Mucosa of stomach (tissue), 1 donor: ENCODE measurements around the gene ZNF335.
"Not testable (repeated sequence)": the region's sequence is repeated elsewhere in the genome, so short reads cannot be mapped to it uniquely, and the experiment has no call there.

Source experiments
- H3K27me3 ChIP-seq: one replicate; pipeline ENCODE4 v1.7.0; 2013; ENCODE audit warnings: mild to moderate bottlenecking, low read length; ENCODE audit not compliant: control insufficient read depth, insufficient read depth
- H3K36me3 ChIP-seq: one replicate; pipeline ENCODE4 v1.7.0; 2013; ENCODE audit warnings: low read length; ENCODE audit not compliant: control insufficient read depth, insufficient read depth
- H3K4me1 ChIP-seq: one replicate; pipeline ENCODE4 v1.7.0; 2013; ENCODE audit warnings: mild to moderate bottlenecking, low read length; ENCODE audit not compliant: control insufficient read depth, insufficient read depth
- H3K4me3 ChIP-seq: one replicate; pipeline ENCODE4 v1.7.0; 2013; ENCODE audit warnings: low read length
- H3K9ac ChIP-seq: one replicate; pipeline ENCODE4 v1.7.0; 2013; ENCODE audit warnings: mild to moderate bottlenecking, low read length, moderate library complexity
- H3K9me3 ChIP-seq: one replicate; pipeline ENCODE4 v1.7.0; 2013; ENCODE audit warnings: mild to moderate bottlenecking, low read length, moderate library complexity; ENCODE audit not compliant: control insufficient read depth
- donor health status: Pancreatic carcinoma.

The ZNF335 gene

DNA sequence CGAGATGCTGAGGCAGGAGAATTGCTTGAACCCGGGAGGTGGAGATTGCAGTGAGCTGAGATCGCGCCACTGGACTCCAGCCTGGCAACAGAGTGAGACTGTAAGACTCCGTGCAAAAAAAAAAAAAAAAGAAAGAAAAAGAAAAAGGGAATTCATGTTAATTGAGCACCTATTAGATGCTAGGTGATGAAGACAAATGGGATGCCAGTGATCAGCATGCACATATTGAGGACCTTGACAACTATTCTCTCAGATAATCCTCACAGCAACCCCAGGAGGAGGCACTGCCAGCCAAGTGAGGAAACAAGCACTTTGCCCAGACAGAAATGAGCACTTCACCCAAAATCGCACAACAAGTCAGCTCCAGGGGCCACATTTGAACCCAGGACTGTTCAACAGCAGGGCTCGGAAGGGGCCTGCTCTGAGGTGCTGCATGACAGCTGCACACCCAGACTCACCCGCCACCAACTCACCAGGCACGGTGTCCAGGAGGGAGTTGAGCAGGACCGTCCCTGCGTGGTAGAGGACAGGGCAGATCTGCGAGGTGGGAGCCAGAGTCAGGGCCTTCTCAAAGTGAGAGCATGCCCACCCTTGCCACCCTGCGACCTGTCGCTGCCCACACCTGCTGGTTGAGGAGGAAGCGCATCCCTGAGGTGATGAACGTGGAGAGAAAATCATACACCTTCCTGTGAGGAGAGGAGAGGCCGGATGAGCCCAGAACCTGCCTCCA is 64.6 kb downstream of the ZNF335 start:
- peaks cover 12% of the 10 kb centered on the region for H3K4me1 ChIP-seq
- no peaks in the 10 kb centered on the region for H3K9me3 ChIP-seq

DNA sequence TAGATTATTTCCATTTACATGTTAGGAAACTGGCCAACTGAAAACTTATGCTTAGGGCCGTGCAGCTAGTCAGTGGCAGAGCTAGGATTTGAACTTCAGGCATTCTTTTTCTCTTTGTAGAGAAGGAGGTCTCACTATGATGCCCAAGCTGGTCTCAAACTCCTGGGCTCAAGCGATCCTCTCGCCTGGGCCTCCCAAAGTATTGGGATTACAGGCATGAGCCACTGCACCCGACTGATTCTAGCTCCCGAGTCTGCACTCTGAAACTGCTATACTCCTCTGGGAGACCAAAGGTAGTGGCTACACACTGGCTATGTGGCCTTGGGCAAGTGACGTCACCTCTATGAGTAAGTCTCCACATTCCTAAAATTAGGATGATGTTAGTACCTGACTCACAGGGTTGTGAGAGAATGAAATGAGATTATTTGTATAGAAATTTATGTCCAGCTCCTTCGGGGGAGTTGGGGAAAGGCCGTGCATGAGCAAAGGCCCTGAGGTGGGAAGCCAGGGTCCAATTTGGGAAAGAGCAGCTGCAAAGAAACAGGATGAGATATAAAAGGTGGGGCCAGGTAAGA is 66.4 kb downstream of the ZNF335 start:
- H3K4me3 ChIP-seq = no peak overlapping the region
- no peak overlapping the region for H3K9ac ChIP-seq
- no peaks in the 10 kb centered on the region for H3K36me3 ChIP-seq
- no peaks in the 10 kb centered on the region for H3K4me1 ChIP-seq
- H3K27me3 ChIP-seq = no peaks in the 10 kb centered on the region
- H3K9me3 ChIP-seq = no peaks in the 10 kb centered on the region

More for the DNA sequence above, 64.6 kb downstream of the ZNF335 start:
- Histone ChIP-seq H3K9ac (no peak overlapping the region), H3K36me3 (no peaks in the 10 kb centered on the region), H3K27me3 (no peaks in the 10 kb centered on the region), H3K4me3 (no peak overlapping the region)

DNA sequence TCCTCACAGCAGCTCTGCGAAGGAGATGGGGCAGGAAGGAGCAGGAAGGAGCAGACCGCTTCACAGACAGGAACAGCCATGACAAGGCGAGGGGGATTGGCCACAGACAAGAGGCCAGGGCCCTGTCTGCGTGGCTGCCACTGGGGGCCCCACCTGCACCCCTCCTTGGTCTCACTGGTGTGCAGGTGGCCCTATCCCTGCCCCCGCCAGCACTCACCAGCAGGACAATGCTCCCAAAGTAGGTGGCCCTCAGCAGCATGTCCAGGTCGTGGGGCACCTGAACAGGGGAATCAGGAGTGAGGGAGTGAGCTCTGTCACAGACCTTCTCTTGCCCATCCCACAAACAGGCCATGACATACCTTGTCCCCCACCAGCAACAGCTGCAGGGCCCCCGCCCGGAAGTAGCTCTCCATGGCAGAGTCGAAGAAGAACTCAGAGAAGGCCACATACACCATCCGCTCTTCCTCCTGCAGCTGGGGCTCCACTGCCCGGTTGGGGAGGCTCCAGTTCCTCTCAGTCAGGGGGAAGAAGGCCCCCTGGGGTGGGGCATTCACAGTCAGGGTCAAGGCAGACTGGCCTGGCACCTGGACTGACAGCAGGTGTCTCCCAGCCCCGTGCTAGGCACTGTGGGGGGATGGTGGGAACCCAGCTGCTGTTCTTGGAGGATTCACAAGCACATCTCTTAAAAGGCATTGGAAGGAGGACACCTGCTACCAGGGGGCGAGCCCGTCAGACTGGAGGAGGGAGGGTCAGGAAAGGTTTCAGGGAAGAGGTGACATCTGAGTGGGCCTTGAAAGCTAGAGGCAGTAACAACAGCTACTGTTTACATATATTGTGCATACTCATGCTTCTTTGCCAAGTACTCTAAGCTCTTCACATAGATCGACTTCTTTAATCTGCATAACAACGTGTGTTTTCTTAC is 67.2 kb downstream of the ZNF335 start:
- Histone ChIP-seq H3K27me3 (no peaks in the 10 kb centered on the region), H3K9me3 (no peaks in the 10 kb centered on the region), H3K36me3 (no peaks in the 10 kb centered on the region), H3K4me3 (no peak overlapping the region), H3K4me1 (no peaks in the 10 kb centered on the region), H3K9ac (no peak overlapping the region)

DNA sequence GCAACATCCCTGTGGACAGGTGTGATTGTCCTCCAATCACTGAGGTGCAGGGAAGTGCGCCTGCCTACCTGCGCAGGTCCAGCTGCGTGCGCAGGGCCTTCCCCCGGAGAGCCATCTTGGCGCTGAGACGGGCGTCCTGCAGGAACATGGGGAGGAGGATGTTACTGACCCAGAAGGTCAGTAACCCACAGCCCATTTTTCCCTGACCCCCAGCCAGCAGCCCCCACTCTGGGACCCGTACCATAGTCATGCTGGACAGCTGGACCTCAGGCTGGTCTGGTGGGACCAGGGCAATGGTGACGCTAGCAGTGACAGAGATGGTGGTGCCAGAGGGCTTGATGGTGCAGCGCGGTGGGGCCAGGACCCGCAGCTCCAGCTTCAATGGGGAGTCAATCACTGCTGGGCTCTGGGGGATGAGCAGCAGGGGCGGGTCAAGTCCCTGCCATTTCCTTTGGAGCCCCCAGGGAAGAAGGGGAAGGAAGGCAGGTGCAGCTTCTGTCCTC is 69.8 kb downstream of the ZNF335 start:
- H3K4me3 ChIP-seq = no peak overlapping the region
- H3K9ac ChIP-seq = no peak overlapping the region
- no peaks in the 10 kb centered on the region for H3K4me1 ChIP-seq
- no peaks in the 10 kb centered on the region for H3K9me3 ChIP-seq
- peaks cover under 1% of the 10 kb centered on the region for H3K36me3 ChIP-seq
- H3K27me3 ChIP-seq = no peaks in the 10 kb centered on the region

DNA sequence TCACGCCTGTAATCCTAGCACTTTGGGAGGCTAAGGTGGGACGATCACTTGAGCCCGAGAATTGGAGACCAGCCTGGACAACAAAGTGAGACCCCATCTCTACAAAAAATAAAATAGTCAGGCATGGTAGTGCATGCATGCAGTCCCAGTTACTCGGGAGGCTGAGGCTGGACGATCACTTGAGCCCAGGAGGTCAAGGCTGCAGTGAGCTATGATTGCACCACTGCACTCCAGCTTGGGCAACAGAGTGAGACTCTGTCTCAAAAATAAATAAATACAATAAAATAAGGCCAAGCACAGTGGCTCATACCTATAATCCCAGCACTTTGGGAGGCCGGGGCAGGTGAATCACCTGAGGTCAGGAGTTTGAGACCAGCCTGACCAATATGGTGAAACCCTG is 70.7 kb downstream of the ZNF335 start:
- H3K9ac ChIP-seq, H3K9me3 ChIP-seq, H3K4me1 ChIP-seq, H3K36me3 ChIP-seq, H3K4me3 ChIP-seq, H3K27me3 ChIP-seq: not testable (repeated sequence)

DNA sequence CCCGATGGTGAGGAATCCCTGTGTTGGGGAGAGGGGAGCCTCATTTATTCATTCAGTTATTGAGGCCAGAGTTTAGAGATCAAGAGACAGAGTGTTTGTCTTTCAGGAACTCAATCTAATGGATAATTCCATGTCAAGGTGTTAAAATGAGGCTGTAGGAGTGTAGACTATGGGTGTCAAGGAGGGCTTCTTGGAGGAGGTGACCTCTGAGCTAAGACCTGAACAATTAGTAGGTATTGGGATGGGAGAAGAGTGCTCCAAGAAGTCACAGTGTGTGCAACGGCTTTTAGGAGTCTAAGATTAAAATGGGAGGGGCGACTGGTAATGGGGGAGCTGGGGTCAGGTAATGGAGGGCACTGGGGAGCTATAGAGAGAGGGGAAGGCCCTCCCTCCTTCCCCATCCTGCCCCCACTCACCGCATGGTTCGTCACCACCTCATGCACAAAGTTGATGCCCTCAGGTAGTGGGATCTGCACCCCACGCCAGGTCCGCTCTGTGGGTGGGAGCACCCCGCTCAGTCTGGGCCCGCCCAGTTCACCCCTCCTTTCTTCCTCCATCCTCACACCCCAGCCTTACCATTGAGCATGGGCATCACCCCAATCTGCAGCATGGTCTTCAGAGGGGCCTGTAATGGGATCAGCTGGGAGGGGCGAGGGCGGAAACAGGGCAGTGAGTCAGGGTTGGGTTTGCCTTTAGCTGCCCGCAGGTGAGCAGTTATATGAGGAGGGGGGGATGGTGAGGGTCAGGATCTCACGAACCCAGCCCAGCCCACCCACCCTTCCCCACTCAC is 72.8 kb downstream of the ZNF335 start:
- Histone ChIP-seq H3K9me3 (no peaks in the 10 kb centered on the region), H3K4me3 (no peak overlapping the region), H3K9ac (no peak overlapping the region), H3K27me3 (no peaks in the 10 kb centered on the region), H3K36me3 (peaks cover 9% of the 10 kb centered on the region), H3K4me1 (no peaks in the 10 kb centered on the region)
